Central memory CD4-positive, alpha-beta T cell (primary cell): Measurements from ENCODE around the gene STN1.

Source experiments
- DNase-seq: peaks from one replicate; pipeline ENCODE4 v3.0.0; 2022

The STN1 gene

DNA sequence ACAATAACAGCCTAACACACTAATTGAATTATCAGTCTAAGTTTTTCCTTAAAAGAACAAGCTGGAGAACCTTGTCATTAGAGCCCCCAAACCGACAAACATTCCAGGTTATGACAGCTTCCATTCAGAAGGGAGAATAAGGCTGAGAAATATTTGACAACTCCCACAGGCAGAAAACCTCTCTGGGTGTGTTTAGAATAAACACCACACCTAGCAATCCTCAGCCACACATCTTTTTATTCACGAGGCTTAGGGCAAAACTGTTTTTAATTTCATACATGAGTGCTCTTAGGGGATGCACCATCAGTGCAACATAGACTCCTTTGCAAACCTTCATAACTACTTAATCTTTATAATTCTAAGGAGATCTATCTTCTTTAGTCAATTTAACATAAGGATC, 24.2 kb downstream of the STN1 start:
- no peak for DNase-seq

DNA sequence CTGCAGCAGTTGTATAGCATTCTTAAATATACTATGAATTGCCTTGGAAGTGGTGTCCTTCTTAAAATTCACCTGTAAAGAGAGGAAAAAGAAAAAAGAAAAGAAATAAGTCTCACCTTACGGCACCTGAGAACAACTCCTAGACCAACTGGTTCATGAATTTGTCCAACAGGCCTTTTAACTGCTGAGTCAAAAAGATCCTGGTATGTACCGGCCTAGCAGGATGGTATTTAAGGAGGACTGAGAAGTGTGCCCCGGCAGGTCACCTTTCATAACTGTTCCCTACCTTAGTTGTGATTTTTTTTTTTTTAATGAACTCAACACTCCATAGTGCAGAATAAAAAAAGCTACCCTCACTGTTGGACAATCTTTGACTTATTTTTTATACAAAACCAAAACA, 25.8 kb downstream of the STN1 start:
- DNase-seq: no peak

DNA sequence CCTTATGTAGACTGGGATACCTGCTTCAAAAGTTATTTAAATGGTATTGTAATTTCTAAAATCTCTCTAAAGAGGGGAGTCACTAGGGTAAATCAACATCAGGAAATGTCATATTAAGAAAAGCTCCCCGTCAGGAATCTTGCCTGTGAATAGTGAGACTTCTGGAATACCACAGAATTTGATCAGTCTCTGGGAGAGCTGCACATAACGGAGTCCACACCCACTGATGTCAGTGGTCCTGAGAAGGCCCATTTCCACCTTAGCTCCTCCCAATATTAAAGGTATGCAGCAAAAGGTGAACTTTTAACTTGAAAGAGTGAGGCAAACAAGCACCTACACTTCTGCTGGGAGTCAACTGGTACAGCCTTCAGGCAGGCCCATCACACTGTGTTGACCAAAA, 27.3 kb downstream of the STN1 start:
- DNase-seq: no peak

DNA sequence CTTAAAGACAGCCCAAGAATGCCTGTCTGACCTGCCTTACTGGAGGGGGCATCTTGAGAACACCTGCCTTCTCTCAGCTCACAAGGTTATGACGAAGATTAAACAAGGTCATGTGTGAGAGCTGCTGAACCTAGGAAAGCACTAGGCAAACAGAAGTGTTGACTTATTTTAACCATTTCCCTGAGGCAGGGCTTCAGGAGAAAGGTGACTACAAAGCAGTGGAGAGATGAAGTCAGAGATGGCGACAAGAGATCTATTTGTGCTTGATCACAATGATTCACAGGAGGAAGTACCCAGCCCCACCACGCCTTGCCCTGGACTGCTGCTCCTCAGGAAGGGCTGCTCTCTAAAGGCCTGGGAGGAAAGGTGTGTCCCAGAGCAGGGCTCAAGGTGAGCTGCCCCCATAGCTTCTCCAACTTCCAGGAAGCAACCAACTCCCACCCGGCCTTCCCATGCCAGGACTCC, 27.8 kb downstream of the STN1 start:
- DNase-seq: no peak

DNA sequence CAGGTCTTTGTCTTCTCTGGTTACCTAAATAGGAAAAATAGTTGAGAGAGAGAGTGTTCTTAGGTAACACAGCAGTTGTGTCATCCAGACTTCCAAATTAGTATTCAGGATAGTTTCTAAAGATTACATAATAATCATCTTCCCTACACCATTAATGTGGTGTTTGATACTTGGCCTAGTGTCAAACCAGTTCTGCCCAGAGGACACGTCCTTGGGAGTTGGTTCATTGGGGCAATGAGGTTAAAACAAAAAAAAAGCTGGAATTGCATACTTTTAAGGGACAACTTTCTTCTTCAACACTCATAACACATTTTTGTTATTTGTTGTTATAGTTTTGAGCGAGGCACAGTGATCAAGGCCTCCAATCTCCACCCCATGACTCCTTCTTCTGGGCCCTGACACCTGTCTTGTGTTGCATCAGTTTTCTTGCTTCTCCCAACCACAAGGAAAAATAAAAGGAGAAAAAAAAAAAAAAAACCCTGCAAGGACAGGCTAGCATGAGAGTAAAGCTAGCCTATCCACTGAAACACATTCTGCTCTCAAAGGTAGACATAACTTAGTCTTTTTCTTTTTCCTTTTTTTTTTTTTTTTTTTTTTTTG, 28.8 kb downstream of the STN1 start:
- no peak for DNase-seq

DNA sequence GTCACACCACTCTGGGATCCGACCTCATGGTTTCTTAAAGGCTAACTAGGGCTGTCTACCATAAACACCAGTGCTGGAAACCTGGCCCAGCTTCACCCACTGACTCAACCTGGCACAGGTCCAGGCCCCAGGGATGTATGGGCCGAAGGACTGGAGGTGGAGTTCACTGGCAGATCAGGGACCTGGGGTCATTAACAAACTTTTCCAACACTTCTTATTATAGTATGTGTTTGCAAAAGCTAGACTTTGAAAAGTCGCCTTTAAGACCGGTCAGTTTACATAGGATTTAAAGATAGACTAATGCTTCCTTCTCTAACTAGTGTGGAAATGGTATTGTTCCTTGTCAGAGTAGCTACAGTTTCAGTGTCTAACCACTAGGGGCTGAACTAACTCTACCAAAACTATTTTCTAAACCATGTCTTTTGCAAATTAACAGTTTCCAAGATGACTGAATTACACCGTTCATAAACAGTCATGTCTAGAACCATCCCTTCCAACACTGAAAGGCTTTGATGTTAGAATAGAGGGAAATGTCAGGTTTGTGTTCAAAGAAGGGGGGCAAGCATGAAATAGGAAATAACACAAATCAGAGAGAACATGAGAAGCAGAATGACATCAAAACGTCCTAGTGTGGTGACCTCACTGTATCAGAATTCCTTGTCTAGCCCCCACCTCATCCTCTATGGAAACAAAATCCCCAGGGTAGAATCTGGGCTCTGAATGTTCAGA, 29.7 kb downstream of the STN1 start:
- DNase-seq: peak; percentile 52

DNA sequence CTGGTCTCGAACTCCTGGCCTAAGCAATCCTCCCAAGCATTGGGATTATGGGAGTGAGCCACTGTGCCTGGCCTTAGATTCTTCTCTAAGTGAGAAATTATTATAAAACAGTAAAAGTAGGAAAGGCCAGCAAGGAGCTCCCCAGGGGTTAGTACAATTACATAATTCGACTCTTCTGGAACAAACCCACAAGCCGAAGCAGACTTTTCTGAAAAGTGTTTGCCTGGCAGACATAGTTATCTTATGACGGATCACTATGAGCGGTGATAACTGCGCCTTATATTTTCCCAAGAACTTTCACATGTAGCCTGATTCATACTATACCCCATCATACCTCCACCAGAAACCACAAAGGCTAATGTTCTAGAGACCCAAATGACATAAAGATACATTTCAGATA, 32.4 kb downstream of the STN1 start:
- no peak for DNase-seq

DNA sequence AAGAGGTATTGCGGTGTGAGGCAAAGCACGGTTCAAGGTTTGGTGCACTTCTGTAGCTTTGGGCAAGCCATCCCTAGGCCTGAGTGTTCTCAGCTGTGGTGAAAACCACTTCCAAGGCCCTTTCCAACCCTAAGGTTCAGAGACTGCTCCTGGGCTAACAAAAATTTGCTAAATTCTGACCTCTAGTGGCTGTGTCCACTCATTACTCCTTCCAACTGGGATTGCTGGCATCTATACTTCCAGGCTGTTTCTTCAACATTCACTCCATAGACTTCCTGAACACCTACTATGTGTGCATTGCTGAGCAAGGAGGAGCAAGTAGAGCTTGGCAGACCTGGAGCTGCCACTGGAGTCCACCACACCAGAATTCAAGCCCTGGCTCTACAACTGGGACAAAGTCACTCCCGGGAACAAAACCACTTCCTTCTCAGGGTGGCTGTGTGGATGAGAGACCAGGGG, 33.3 kb downstream of the STN1 start:
- DNase-seq: peak; percentile 8

DNA sequence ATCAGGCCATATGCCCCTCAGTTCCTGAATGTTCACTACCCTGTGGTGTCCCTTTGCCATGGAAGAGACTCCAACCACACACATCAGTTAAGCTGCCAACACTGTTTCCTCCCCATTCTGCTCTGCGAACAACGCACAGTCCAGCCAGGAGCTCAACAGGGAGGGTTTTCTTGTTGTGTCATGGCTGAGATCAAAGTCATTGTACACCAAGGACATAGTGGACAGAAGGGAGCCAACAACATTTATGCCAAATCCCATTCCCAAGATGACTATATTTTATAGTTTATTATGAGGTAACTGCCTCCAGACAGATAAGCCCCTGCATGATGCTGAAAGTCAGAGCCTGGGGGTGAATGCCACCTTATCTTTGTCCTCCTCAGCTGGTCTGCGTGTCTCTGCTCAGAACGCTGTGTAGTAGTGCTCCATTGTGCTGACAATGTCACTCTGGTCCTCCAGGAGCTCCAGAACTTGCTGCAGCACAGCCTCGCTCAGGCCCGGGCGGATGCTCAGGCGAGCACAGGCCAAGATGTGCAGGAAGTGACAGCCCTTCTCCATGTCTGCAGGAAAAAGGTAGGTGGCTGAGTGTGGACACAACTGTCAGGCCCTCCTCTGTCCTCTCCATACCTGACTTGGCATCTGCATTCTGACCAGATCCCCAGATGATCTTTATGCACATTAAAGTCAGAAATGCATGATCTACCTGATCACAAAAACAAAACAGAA, 35.5 kb downstream of the STN1 start:
- DNase-seq: no peak

DNA sequence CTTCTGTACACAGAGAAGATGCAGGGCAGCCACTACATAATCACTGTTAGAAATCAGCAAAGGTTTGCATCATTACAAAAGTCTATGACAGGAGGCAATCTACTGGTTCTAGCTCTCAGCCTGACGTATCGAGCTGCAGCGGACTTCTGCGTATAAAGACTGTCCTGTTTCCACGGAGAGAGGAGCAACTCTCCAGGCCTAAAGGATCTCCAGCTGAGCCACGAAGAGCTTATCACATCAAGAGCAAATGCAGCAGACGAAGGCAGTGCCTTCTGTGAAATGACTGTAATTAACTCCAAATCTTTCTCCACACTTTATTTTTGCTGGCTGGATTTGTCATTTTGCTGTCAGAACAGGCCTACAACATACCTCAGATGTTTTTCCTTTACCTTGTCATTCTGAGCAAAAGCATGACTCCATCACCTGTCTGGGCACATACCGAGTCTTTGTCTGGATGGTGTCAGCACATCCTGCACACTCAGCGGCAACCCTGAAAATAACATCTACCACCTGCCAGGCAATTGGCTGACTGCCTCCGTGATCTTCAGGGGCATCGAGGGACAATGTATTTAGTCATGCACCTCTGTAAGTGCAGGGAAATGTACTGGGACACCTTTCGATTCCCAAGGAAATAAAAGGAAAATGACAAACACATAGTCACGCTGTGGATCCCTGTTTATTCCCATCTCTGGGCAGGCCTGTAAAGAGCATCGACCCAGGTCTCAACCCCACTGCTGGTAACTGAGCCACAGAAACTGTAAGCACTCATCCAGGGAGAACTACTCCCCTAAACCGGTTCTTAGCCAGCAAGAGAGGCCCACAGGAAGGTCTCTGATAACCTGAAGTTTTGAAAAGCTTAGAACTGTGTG, 36.3 kb downstream of the STN1 start:
- no peak for DNase-seq

DNA sequence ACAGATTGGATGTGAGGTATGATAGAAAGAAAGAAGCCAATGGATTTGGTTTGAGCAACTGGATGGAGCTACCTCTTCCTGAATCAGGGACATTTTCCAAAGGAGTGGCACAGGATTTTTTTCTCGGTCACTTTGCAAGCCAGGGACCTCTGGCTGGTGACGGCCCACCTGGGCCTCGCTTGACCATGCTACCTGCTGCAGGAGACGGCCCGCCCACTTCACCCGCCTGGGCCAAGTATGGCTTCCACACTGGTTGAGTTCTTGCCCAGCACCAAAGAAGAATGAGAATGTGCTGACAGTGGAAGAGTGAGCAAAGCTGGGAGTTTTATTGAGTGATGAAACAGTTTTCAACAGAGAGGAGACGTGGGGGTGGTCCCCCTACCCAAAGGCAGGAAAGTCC, 38.2 kb downstream of the STN1 start:
- no peak for DNase-seq

DNA sequence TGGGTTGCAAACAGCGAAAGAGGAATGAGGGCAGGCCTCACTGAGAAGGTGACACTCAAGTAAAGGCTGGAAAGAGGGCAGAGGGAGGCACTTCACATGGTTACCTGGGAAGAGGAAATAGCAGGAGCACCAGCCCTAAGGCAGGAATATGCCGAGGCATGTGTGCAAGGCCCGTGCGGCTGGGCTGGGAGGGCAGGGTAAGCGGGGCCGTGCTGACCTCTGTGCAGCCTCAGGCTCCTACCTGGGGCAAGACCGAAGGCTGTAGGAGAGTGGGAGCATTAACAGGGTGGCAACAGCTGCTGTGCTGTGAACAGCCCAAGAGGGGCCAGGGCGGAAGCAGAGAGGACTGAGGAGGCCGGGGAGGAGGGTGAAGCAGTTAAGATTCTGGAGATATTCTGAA, 38.6 kb downstream of the STN1 start:
- no peak for DNase-seq

DNA sequence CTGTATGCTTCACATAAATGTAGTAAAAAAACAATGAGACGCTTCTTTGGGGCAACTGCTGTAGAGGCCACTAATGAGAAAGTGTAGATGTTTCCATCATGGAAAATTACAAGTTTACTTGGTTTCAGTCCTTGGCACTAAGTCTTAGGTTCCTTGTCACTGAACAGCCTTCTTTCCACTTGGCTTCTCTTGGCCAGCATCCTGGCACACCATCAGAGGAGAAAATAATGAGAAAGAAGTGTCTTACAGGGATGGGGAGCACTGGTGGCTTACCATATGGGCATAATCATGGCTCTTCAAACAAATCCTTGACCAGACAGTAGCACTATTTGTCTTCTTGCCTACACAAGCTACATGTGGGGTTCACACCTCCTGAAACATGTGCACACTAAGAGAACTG, 40.1 kb downstream of the STN1 start:
- DNase-seq: no peak

DNA sequence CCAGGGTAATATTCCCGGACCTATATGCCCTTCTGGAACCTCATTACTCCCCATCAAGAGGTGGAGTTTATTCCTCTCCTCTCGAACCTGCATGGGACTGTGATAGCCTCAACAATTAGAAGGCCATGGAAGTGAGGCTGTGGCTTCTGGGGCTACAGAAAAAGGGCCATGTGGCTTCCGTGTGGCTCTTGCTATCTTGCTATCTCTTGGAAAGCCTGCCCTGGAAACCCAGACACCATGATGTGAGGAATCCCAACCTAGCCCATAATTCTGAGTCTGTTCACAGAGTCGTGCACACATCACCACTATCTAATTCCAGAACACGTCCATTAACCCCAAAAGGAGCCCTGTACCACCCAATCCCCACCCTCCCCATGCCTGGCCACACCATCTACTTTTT, 41.8 kb downstream of the STN1 start:
- no peak for DNase-seq

DNA sequence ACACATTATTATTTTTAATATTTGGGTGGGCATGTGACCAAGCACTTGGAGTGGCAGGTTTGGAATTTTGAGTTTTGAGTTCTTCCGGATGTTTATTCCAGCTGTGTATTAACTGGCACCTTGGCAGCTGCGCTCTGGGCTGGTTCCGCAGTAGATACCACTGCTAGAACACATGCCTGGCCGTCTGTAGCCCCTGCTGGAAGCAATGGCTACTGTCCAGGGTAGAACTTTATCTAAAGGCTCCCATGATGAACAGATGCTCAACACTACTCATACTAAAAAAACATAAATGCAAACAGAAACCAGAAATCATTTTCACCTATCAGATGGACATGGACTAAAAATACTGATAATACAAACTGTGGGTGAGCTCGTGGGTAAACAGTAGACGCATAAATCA, 43.3 kb downstream of the STN1 start:
- no peak for DNase-seq

DNA sequence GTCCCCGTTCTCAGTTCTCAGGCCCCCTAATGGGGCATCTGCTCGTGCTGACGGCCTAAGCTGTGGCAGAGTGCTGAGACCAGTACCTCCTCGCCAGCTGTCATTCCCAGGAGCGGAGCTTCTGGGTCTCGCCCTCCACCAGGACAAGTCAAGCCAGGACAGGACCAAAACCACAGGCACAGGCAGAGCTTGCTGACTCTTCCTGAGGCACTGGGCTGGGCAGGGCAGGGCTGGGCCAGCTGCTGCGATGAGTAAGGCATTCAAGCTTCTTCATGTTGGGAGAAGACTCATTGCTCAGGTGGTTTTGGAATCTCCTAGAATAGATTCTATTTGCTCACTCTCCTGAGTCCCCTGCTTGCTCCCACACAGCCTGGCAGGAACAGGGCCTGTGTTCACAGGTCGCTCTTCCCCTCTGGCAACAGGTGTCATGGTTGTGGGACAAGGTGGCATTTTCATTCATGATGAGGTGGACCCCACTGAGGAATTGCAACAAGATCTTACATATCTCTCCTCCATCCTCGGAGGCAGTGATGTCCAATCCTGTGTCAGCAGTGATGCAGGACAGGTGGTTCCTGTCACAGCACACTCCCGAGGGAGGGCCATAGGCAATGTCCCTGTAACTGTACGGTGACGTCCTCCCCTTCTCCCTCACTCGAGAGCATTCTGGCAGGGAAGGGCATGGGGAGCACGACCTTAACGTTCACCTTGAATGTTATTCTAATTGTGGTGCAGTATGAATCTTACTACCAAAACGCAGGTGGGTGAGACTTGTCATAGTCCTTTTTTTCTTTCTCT, 45.6 kb downstream of the STN1 start:
- DNase-seq: no peak

DNA sequence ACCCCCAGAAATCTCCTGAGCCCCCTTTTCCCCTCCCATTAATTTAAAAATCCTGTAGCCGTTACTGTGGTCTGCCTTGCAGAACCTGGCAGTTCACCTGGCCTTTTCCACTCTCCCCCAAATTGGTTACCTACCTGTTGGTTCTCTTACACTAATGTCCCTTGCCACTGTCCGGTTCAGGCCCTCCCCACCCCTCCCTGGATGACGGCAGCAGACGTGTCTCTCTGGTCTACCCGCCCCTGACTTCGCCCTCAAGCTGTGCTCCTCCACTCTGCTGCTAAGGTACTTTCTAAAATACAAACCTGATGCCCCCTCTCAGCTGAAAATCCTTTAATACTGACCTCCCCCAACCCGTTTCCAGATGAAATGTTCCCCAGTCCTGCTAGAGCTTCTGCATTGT, 47.0 kb downstream of the STN1 start:
- no peak for DNase-seq

DNA sequence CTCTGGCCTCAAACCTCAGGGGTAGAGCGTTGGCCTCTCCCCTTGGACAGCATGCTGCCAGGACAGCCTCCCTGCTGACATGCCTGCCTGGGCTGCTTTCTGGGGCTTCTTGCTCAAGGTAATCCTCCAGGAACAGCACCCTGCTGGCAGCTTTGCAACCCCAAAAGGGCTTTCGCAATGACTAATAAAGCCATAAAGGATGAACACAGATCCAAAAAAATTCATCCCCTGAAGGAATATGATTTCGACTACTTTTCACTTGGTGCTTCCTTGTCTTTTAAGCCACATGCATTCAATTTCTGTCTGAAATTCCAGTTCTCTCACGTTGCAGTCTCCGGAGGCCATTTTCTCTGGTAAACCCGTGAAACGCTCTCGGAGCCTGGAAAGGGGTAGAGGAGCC, 47.5 kb downstream of the STN1 start:
- DNase-seq: no peak

DNA sequence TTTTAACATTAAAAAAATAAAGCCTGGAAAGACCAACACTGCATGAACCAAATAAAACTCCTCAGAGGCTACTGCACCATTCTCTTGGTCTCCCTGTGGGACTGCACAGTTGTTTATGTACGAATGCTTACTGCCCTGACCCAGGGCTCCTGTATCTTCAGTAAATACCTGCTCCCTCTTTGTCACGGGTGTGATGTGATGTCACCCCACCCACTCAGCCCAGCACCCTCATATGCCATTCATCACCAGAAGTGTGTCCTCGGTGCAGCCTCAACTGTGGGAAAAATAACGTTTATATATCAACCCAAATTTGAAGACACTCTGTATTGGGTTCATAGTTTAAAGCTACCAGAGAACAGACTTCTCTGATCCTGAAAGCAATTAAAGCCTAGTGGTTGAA, 48.6 kb downstream of the STN1 start:
- DNase-seq: no peak

DNA sequence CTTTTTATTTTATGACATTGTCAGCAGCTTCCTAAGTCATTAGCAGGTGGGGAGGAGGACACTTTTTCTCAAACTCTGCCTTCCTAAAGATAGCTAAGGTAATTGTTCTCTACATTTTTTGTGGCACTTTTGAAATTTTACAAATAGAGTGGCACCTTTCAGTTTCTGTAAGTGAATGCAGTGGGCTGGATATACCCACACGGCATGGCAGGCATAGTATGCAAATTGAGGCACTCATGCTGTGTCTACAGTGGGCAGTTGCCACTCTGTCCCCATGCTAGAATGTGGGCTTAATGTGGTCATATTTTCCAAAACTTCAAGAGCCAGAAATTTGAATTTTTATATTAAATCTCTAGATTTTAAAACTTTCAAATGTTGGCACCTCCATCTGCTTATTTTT, 49.8 kb downstream of the STN1 start:
- no peak for DNase-seq

DNA sequence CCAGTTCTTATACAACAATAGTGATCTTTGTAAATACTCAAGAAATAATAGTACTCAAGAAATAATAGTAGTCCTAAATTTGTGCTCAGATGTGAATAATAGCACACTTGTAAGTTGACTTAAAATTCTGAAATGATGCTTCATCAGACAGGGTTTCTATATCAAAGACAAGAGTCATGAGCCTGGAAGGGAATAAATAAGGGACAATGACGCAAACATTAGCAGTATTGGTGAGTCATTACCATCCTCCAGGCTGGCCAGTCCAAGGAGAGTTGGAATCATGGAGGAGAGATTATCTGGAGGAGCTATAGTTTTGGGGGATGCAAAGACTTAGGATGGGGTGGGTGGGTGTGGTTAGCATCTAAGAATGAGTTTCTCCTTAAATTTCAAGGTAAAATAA, 56.5 kb downstream of the STN1 start:
- DNase-seq: no peak
